Testis (tissue), 3 donors: ENCODE data around the gene FRY. TPM values are rescaled to one million over a fixed set of nuclear protein-coding genes. Genes with fewer than 3 reads are reported as not detected.

ENCODE experiments used
- DNase-seq: peaks from one replicate; pipeline ENCODE4 v3.0.0-alpha.2; 2019
- H3K27ac ChIP-seq, 2 donors: fragments of 200-600 bp; sonication (generic); one replicate each; pipeline ENCODE4 v1.5.1; 2019
- H3K27me3 ChIP-seq: fragments of 200-600 bp; sonication (generic); one replicate; pipeline ENCODE4 v1.5.1; 2019
- H3K36me3 ChIP-seq: fragments of 200-600 bp; sonication (generic); one replicate; pipeline ENCODE4 v1.5.1; 2017; ENCODE audit warnings: low read depth; ENCODE audit errors: missing control alignments
- H3K4me1 ChIP-seq: fragments of 200-600 bp; sonication (generic); one replicate; pipeline ENCODE4 v1.5.1; 2019
- H3K4me3 ChIP-seq, 2 donors: fragments of 200-600 bp; sonication (generic); one replicate each; pipeline ENCODE4 v1.5.1; 2017 to 2019
- H3K9me3 ChIP-seq: fragments of 200-600 bp; sonication (generic); one replicate; pipeline ENCODE4 v1.5.1; 2017
- CTCF ChIP-seq, 3 experiments: fragments of 450-650 bp in 2 of 3; fragments of 200-600 bp in 1 of 3; sonication (generic) in 1 of 3; IDR thresholded peaks; one replicate each; pipeline ENCODE4 v1.5.1; 2016 to 2019; ENCODE audit warnings: antibody characterized with exemption in 3 of 3, mild to moderate bottlenecking in 2 of 3, moderate library complexity in 1 of 3
- POLR2A ChIP-seq: fragments of 450-650 bp; IDR thresholded peaks from one replicate; pipeline ENCODE4 v1.6.1; 2017; ENCODE audit warnings: antibody characterized with exemption, mild to moderate bottlenecking, moderate library complexity
- WGBS, 2 donors: methylation state at CpG; one replicate each; pipeline ENCODE4 v1.1.5; 2018; 5-methylcytosine and 5-hydroxymethylcytosine counted together
- intact Hi-C: fragments of 100-400 bp; cut with DNase I; formaldehyde crosslinking; loops from one replicate; pipeline ENCODE4 v1.15.1; 2023; ENCODE audit warnings: low total_unique reads
- polyA plus RNA-seq: library from polyadenylated mRNA; stranded (reverse); fragments of 350-450 nt; fragmentation: Illumina TruSeq; extraction: RNeasy Lipid Tissue Mini Kit (QIAGEN cat#74804); gene quantifications from one replicate; pipeline ENCODE4 v1.2.3, GENCODE V29; 2014; ENCODE audit warnings: low read depth, low replicate concordance; ENCODE audit not compliant: insufficient read depth
- total RNA-seq, 2 donors: library from RNA; depleted of rRNA; stranded (reverse); fragments of >200 nt; gene quantifications; one replicate each; pipeline ENCODE4 v1.2.3, GENCODE V29; 2016

The FRY gene
- total and polyA plus RNA-seq, 3 donors from 2014 or later = 24.8 to 26.6 (median 25.9) TPM

- Histone ChIP-seq H3K4me1 (no peaks in the 10 kb centered on the region), H3K9me3 (no peaks in the 10 kb centered on the region), H3K36me3 (no peaks in the 10 kb centered on the region), H3K4me3 (no peak overlapping the region), H3K27ac (peak overlapping the region in 1 of 2 donors; percentile 25), H3K27me3 (no peaks in the 10 kb centered on the region)
- WGBS, 2 donors = 43 to 48% methylated on average over 4 of the region's 4 CpGs
- no peak for DNase-seq
- TF ChIP-seq POLR2A (no peak), CTCF (IDR thresholded peaks at IDR 0.05) (no peak)
- intact Hi-C loops = no loop called here
Observed at GRCh38 chr13:32159137-32159869, 127.7 kb downstream of the FRY start.

- intact Hi-C loops = no loop called here
- Histone ChIP-seq H3K27ac (no peak overlapping the region), H3K36me3 (no peaks in the 10 kb centered on the region)
Observed at GRCh38 chr13:32162395-32163005, 130.9 kb downstream of the FRY start.

GRCh38 chr13:32164622-32165268 is 133.2 kb downstream of the FRY start:
- no peaks in the 10 kb centered on the region for H3K27me3 ChIP-seq
- TF ChIP-seq CTCF (IDR thresholded peaks at IDR 0.05) (peak; percentile 15 to 58 (median 35)), POLR2A (no peak)
- H3K36me3 ChIP-seq = no peaks in the 10 kb centered on the region
- no peaks in the 10 kb centered on the region for H3K9me3 ChIP-seq
- peak; percentile 63 for DNase-seq
- intact Hi-C loops = no loop called here
- H3K4me3 ChIP-seq = no peak overlapping the region
- H3K27ac ChIP-seq = no peak overlapping the region
- no peaks in the 10 kb centered on the region for H3K4me1 ChIP-seq
- WGBS, 2 donors = 52 to 63% methylated on average over 4 of the region's 4 CpGs

More at GRCh38 chr13:32162395-32163005, 130.9 kb downstream of the FRY start:
- DNase-seq = no peak
- Histone ChIP-seq H3K4me1 (no peaks in the 10 kb centered on the region), H3K27me3 (no peaks in the 10 kb centered on the region), H3K9me3 (no peaks in the 10 kb centered on the region), H3K4me3 (no peak overlapping the region)
- WGBS, 2 donors = 88 to 91% methylated on average over 5 of the region's 5 CpGs
- TF ChIP-seq CTCF (IDR thresholded peaks at IDR 0.05) = no peak
- TF ChIP-seq POLR2A = no peak

GRCh38 chr13:32165796-32166195 is 134.2 kb downstream of the FRY start:
- Histone ChIP-seq H3K4me1 (no peaks in the 10 kb centered on the region), H3K9me3 (no peaks in the 10 kb centered on the region), H3K27ac (no peak overlapping the region), H3K27me3 (no peaks in the 10 kb centered on the region), H3K36me3 (no peaks in the 10 kb centered on the region), H3K4me3 (no peak overlapping the region)
- no peak for DNase-seq
- intact Hi-C loops = no loop called here
- no peak for TF ChIP-seq POLR2A
- no peak for TF ChIP-seq CTCF (IDR thresholded peaks at IDR 0.05)
- 84 to 92% methylated on average over 5 of the region's 5 CpGs for WGBS, 2 donors
